Spleen (tissue), 11 donors: ENCODE results near the gene NGLY1. TPM values are rescaled to one million over a fixed set of nuclear protein-coding genes. Genes with fewer than 3 reads are reported as not detected.

Source experiments
- DNase-seq: peaks from one replicate; pipeline ENCODE4 v3.0.0-alpha.2; 2020
- H3K27ac ChIP-seq, 8 donors: fragments of 200-600 bp; sonication (generic) in 7 of 8; 1 replicate in 4 of 8; 2 replicates in 4 of 8; pipeline versions ENCODE4 v1.5.0 to v1.8.0; 2016 to 2021; ENCODE audit warnings: inconsistent platforms in 4 of 8, mild to moderate bottlenecking in 4 of 8, moderate library complexity in 1 of 8
- H3K27me3 ChIP-seq, 7 donors: fragments of 200-600 bp; sonication (generic) in 6 of 7; replicated peaks in 1 of 7; 1 replicate in 4 of 7; 2 replicates in 3 of 7; pipeline versions ENCODE4 v1.5.0 to v1.8.0; 2016 to 2021; ENCODE audit warnings: inconsistent platforms in 3 of 7, mild to moderate bottlenecking in 1 of 7
- H3K36me3 ChIP-seq, 6 donors: fragments of 200-600 bp; sonication (generic) in 5 of 6; 1 replicate in 4 of 6; 2 replicates in 2 of 6; pipeline versions ENCODE4 v1.5.0 to v1.8.0; 2016 to 2021; ENCODE audit warnings: inconsistent platforms in 2 of 6
- H3K4me1 ChIP-seq, 6 donors: fragments of 200-600 bp; sonication (generic) in 5 of 6; 1 replicate in 3 of 6; 2 replicates in 3 of 6; pipeline versions ENCODE4 v1.5.0 to v1.8.0; 2016 to 2021; ENCODE audit warnings: inconsistent platforms in 3 of 6
- H3K4me3 ChIP-seq, 8 donors: fragments of 200-600 bp; sonication (generic) in 7 of 8; 1 replicate in 4 of 8; 2 replicates in 4 of 8; pipeline versions ENCODE4 v1.5.0 to v1.8.0; 2016 to 2021; ENCODE audit warnings: inconsistent platforms in 4 of 8, mild to moderate bottlenecking in 4 of 8, moderate library complexity in 2 of 8
- H3K9me3 ChIP-seq, 8 donors: fragments of 200-600 bp; sonication (generic) in 7 of 8; 1 replicate in 4 of 8; 2 replicates in 4 of 8; pipeline versions ENCODE4 v1.5.0 to v1.8.0; 2016 to 2021; ENCODE audit warnings: inconsistent platforms in 4 of 8
- POLR2A ChIP-seq, 3 donors: fragments of 450-650 bp; IDR thresholded peaks; one replicate each; pipeline ENCODE4 v1.5.1; 2017; ENCODE audit warnings: antibody characterized with exemption in 3 of 3, mild to moderate bottlenecking in 1 of 3
- POLR2AphosphoS5 ChIP-seq, 3 donors: sonication (generic); formaldehyde crosslinking; IDR thresholded peaks; one replicate each; pipeline ENCODE4 v1.5.1; 2017; ENCODE audit warnings: antibody characterized with exemption in 3 of 3
- WGBS, 5 donors: extraction: QIAGEN DNeasy Blood & Tissue Kit in 3 of 5; methylation state at CpG; one replicate each; pipeline versions ENCODE4 v1.1.5 to v1.1.7; 2013 to 2018; 5-methylcytosine and 5-hydroxymethylcytosine counted together
- intact Hi-C: fragments of 100-400 bp; cut with DNase I; formaldehyde crosslinking; loops from one replicate; pipeline ENCODE4 v1.15.0; 2023; ENCODE audit warnings: low total_unique reads
- polyA plus RNA-seq, 3 donors: library from polyadenylated mRNA; stranded (reverse); fragments of 200-250 nt; gene quantifications; one replicate each; pipeline ENCODE4 v1.2.1, GENCODE V29; 2013
- total RNA-seq, 7 donors: library from RNA; depleted of rRNA in 3 of 7; stranded (reverse); fragments of >200 nt in 3 of 7; fragmentation: NEBNext Ultra II Directional in 4 of 7; extraction: Animal tissue kit (Norgen Biotek cat#: 25700) in 4 of 7; gene quantifications; one replicate each; pipeline versions ENCODE4 v1.1.0 to v1.2.1, GENCODE V29; 2016 to 2021
- TF ChIP-seq, protein P1 (sequence below), 11 experiments: fragments of 200-600 bp in 7 of 11; fragments of 450-650 bp in 4 of 11; sonication (generic) in 4 of 11; IDR thresholded peaks in 8 of 11; conservative IDR thresholded peaks in 3 of 11; 1 replicate in 7 of 11; 2 replicates in 4 of 11; pipeline versions ENCODE4 v1.4.0 to v1.8.0; 2016 to 2021; ENCODE audit warnings: antibody characterized with exemption in 11 of 11, inconsistent platforms in 4 of 11, mild to moderate bottlenecking in 1 of 11
- donor health status: healthy with polysubstance abuse.
- donor health status: DM: no; HTN: no; CAD: no; lungs with moderate emphysema.
- donor health status: DM: no; HTN: no; CAD: no.
- donor health status: Bipolar disorder and iron deficiency.
- donor health status: healthy.
- donor health status: DM: no; HTN: no; CAD: no.
- donor health status: DM: yes; HTN: yes; CAD: no.

Gene NGLY1
- total and polyA plus RNA-seq, 10 donors, result 40.8 to 77.3 (median 58.6) TPM

DNA sequence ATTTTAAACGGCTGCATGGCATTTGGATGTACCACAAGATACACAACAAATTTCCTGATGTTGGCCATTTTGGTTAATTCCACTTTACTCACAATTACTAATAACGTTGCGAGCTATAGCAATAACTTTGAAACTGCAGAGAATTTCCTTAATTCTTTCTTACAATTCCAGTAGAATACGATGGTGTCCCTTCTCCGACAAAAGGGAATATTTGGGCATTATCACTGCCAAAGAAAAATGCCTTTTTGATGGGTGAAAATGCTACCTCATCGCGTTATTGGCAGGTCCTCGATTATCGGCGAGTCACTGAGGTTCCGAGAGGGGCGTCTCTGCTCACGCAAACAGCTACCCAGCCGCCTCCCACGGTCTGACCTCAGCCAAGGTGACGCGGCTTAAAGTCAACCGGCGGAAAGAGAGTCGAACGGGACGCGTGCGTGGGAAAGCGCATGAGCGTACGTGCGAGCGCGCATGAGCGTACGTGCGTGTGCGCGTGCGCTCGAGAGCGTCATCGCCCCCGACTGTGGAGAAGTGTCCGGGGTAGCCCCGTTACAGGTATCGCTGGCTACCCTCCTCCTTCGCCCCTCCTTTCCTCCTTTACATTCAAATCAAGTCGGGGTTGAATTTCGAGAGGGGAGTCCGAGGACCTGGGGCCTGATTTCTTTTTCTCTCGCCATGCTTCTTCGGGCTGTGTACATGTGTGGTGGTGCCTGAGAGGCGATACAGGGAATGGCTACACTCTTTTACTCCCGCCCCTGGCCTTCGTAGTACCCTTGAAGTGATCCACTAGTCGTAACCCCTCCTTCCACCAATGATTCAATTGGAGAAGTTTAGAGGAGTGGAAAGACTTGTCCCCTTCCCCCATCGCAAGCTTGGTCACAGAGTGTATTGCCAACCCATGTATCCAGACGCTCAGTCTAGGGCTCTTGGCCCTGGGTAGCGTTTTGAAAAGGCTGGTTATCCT, 6.6 kb upstream of the NGLY1 start, which contains the start of gene OXSM:
Gene OXSM, plus strand, starts transcription at position 495 of the 961 bp plus-strand sequence. CDS start 931 bp downstream, outside the sequence.
- WGBS, 5 donors, result 0 to 2% (median 1%) methylated on average over 47 to 56 of the region's 56 CpGs
- H3K9me3 ChIP-seq, result no peaks in the 10 kb centered on the region
- peak; percentile 97 for DNase-seq
- H3K27ac ChIP-seq, result peak within 1 kb of the TSS; percentile 79 to 91 (median 88)
- intact Hi-C loops, result loop anchor here (5.0 kb wide), 1 partner anchor 123 kb away; no protein-coding TSS in a partner anchor
- H3K4me3 ChIP-seq, result peak within 1 kb of the TSS; percentile 39 to 73 (median 51)
- peaks cover 8 to 50% (median 30%) of the 10 kb centered on the region in 6 donors for H3K4me1 ChIP-seq
- peak; percentile 21 to 80 (median 68) for TF ChIP-seq POLR2A (IDR thresholded peaks at IDR 0.05)
- TF ChIP-seq, protein P1, sequence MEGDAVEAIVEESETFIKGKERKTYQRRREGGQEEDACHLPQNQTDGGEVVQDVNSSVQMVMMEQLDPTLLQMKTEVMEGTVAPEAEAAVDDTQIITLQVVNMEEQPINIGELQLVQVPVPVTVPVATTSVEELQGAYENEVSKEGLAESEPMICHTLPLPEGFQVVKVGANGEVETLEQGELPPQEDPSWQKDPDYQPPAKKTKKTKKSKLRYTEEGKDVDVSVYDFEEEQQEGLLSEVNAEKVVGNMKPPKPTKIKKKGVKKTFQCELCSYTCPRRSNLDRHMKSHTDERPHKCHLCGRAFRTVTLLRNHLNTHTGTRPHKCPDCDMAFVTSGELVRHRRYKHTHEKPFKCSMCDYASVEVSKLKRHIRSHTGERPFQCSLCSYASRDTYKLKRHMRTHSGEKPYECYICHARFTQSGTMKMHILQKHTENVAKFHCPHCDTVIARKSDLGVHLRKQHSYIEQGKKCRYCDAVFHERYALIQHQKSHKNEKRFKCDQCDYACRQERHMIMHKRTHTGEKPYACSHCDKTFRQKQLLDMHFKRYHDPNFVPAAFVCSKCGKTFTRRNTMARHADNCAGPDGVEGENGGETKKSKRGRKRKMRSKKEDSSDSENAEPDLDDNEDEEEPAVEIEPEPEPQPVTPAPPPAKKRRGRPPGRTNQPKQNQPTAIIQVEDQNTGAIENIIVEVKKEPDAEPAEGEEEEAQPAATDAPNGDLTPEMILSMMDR (IDR thresholded peaks at IDR 0.05 in 8 of 11, conservative IDR thresholded peaks at IDR 0.05 in 3 of 11), result peak in 3 of 11 experiments; percentile 10 to 20 (median 13)
- peak; percentile 97 to 99 (median 97) for TF ChIP-seq POLR2AphosphoS5 (IDR thresholded peaks at IDR 0.05)
- no peaks in the 10 kb centered on the region for H3K27me3 ChIP-seq
- H3K36me3 ChIP-seq, result peaks cover 0 to 13% (median 6%) of the 10 kb centered on the region in 6 donors

DNA sequence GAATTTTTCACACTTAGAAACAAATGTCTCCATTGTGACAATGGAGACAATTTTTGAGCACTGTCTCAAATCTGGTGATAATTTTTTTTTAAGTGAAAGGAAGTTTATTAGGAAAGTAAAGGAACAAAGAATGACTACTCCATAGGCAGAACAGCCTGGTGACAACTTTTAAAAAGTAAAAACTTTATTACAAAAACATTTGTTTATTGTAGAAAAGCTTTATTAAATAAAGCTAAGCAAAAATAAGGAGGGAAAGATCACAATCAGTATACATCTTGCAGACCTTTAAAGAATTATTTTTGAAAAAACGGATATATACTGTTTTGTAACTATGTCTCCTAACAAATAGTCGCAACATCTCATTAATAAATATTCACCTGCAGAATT, 6.0 kb upstream of the NGLY1 start:
- no peaks in the 10 kb centered on the region for H3K27me3 ChIP-seq
- no peak for DNase-seq
- peaks cover 8 to 55% (median 32%) of the 10 kb centered on the region in 6 donors for H3K4me1 ChIP-seq
- peak overlapping the region; percentile 39 to 73 (median 51) for H3K4me3 ChIP-seq
- intact Hi-C loops, result no loop called here
- 18 to 31% (median 26%) methylated on average over 2 of the region's 2 CpGs for WGBS, 5 donors
- H3K9me3 ChIP-seq, result no peaks in the 10 kb centered on the region
- TF ChIP-seq POLR2AphosphoS5 (IDR thresholded peaks at IDR 0.05) (no peak), POLR2A (IDR thresholded peaks at IDR 0.05) (no peak)
- TF ChIP-seq, protein P1 (IDR thresholded peaks at IDR 0.05 in 8 of 11, conservative IDR thresholded peaks at IDR 0.05 in 3 of 11), result no peak
- H3K36me3 ChIP-seq, result peaks cover 0 to 7% (median 2%) of the 10 kb centered on the region in 6 donors
- peak overlapping the region; percentile 79 to 91 (median 88) for H3K27ac ChIP-seq

DNA sequence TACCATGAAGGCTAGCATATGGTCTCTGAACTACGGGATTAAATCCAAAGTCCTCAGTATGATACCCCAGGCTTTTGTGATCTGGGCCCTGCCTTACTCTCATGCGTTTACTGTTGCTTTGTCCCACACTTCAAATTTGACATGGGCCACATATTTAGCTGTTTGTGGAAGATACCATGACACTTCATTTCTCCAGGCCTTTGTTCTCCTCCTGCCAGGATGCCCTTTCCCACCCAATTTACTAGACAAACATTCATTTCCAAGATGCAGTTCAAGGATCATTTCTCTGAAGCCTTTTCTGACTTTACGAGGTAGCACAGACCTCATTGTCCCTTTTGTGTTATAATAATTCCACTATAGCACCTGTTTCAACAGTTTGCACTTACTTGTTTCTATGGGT, 4.4 kb upstream of the NGLY1 start:
- intact Hi-C loops, result no loop called here
- Histone ChIP-seq H3K4me3 (no peak overlapping the region), H3K27me3 (no peaks in the 10 kb centered on the region), H3K27ac (no peak overlapping the region), H3K36me3 (no peaks in the 10 kb centered on the region), H3K4me1 (peaks cover 8 to 56% (median 36%) of the 10 kb centered on the region in 6 donors), H3K9me3 (no peaks in the 10 kb centered on the region)
- WGBS, 5 donors, result 88 to 96% (median 93%) methylated on average over 3 of the region's 3 CpGs
- no peak for DNase-seq
- TF ChIP-seq POLR2AphosphoS5 (IDR thresholded peaks at IDR 0.05) (no peak), POLR2A (IDR thresholded peaks at IDR 0.05) (no peak)
- TF ChIP-seq, protein P1 (IDR thresholded peaks at IDR 0.05 in 8 of 11, conservative IDR thresholded peaks at IDR 0.05 in 3 of 11), result no peak

DNA sequence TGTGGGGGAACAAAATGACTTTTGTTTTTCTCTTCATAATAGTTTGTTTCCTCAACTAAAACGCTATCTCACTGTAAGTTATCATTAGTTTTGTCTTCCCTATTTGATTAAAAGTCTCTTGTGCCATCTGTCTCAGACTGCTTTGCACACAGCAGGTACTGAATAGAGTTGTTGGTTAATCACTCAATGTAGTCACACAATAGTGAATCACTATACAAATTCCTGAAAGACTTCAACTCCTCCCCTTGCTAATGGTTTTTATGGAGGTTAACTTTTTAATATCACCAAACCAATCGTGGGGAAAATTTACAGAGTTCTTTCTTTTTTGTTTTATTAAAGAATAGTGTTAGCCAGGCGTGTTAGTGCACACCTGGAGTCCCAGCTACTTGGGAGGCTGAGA, 2.6 kb upstream of the NGLY1 start:
- Histone ChIP-seq H3K4me1 (peaks cover 16 to 56% (median 37%) of the 10 kb centered on the region in 6 donors), H3K9me3 (no peaks in the 10 kb centered on the region), H3K27me3 (no peaks in the 10 kb centered on the region), H3K4me3 (no peak overlapping the region), H3K36me3 (no peaks in the 10 kb centered on the region), H3K27ac (no peak overlapping the region)
- TF ChIP-seq POLR2AphosphoS5 (IDR thresholded peaks at IDR 0.05), result no peak
- TF ChIP-seq POLR2A (IDR thresholded peaks at IDR 0.05), result no peak
- TF ChIP-seq, protein P1 (IDR thresholded peaks at IDR 0.05 in 8 of 11, conservative IDR thresholded peaks at IDR 0.05 in 3 of 11), result no peak
- WGBS, 5 donors, result 85 to 93% (median 91%) methylated on average over 3 of the region's 3 CpGs
- intact Hi-C loops, result no loop called here
- DNase-seq, result no peak
